Putamen (tissue), 1 donor: Measurements from ENCODE around the gene UBA52.
"Not testable (repeated sequence)": the region's sequence is repeated elsewhere in the genome, so short reads cannot be mapped to it uniquely, and the experiment has no call there.

Experiments
- DNase-seq: peaks from one replicate; pipeline ENCODE4 v3.0.0-alpha.2; 2016; ENCODE audit warnings: low spot score

UBA52 gene

DNA sequence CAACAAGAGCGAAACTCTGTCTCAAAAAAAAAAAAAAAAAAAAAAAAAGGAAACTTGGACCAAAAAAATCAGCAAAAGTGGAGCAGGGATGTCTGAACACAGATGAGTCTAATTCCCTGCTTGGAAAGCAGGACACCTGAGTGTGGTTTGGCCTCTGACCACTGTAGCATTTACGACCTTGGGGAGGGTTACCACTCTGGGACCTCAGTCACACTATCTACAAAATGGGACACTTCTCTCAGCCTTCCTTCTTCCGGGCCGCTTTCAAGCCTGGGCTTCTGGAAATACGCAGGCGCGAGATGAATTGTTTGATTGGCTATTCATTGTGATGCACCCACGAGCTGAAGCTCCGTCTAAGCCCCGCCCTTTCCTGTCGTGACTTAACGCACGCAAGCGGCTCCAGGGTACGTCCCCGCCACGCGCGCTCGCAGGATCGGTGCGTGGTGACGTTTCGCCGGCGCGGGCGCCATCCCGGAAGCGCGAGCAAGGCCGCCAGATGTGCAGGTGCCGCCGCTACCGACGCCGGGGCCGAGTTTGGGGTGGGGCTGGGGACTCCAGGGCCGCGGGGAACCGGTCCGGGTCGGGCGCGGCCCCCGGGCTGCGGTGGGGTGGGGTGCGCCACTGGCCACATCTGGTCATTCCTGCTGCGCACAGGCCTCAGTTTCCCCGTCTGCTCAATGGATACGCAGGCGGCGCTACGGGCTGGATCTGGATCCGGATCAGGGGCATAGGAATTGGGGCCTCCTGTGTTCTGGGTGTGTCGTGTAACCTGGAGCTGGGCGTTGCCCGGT lies 14.1 kb upstream of the UBA52 start, which contains the start of gene KXD1:
TSS of gene KXD1 (plus strand) at position 460 of the 791 bp plus-strand sequence. CDS start 4,187 bp downstream, outside the sequence.
- peak; percentile 98 for DNase-seq

DNA sequence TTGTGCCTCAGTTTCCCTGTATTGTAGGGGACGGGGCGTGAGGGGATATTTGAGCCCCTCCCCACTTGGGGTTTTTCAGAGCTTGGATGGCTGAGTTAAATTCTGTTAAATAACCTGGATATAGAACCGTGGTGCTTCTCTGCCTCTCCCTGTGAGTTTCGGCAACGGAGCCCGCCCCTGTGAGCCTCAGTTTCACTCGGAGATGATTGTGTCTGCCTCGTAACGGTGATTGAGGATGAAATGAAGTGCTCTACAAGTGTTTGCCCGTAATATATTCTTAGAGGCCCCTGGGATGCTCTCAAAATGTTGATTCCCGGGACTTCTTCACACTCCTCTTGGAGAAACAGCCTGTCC lies 13.5 kb upstream of the UBA52 start:
- DNase-seq = no peak

DNA sequence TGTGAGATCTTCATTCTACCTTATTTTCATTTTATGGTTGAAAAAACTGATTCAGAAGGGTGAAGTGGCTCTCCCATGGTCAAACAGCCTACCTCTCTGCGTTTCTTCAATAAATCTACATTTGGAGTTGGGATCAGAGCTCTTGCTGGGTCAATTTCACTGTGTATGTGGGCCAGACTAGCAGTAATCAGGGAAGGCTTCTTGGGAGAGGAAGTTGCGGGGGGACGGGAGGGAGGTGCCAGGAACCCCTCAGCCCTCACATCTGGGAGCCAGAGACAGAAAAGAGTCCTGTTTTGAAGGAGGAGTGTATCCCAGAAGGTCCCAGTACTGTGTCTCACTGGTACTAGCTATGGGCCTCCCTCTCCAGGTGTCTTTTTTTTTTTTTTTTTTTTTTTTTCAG lies 13.1 kb upstream of the UBA52 start:
- DNase-seq = no peak

DNA sequence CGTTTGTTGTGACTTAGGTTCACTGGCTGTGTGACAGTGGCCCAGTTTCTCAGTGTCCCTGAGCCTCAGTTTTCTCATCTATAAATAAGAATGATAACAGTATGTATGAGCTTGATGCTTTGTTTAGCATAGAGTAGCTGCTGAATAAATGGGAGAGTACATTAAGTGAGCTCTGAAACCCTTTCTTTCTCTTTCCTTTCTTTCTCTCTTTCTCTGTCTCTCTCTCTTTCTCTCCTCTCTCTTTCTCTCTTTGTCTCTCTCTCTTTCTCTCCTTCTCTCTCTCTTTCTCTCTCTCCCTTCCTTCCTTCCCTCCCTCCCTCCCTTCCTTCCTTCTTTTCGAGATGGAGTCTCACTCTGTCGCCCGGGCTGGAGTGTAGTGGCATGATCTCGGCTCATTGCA lies 12.0 kb upstream of the UBA52 start:
- DNase-seq = no peak

DNA sequence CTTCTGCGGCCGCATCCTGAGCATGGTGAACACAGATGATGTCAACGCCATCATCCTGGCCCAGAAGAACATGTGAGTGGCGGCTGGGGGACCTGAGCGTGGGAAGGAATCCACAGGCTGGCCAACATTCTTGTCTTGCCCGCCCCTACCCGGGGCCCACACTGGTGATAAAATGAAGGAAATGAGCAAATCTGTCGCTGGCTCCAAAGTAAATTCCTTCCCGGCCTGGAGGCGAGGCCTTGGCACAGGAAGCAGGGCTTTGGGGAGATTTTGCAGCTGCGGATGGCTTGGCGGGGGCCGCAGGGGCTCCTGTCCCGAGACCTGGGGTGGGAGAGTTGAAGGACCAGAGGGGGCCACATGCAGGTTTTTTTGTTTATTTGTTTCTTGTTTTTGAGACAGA lies 9.6 kb upstream of the UBA52 start:
- DNase-seq = no peak

DNA sequence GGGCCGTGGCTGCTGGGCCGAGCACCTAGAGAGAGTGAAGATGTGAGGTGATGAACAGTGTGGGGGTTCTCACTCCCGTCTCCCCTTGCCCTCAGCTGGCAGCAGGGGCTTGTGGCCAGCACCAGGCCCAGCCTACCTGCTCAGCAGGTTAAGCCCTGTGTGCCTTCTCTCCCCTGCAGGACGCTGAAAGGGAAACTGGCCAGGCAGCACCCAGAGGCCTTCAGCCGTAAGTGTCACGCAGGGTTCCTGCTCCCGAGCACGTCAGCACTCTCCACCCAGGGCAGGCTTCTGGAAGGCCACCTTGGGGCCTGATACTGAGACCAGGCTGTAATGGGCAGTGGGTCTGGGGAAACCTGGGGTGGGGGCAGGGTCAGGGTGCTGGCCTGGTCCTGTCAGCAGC lies 4.7 kb upstream of the UBA52 start:
- no peak for DNase-seq

DNA sequence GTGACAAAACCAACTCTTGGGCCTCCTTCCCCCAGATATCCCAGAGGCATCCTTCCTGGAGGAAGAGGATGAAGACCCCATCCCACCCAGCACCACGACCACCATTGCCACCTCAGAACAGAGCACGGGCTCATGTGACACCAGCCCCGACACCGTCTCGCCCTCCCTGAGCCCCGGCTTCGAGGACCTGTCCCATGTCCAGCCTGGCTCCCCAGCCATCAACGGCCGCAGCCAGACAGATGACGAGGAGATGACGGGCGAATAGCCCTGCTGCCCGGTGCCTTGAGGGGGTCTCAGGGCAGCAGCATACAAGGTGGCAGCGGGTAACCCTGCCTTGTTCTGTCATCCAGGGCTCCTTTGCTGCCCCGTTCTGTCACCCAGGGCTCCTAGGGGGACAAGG lies 3.3 kb upstream of the UBA52 start:
- DNase-seq = no peak

DNA sequence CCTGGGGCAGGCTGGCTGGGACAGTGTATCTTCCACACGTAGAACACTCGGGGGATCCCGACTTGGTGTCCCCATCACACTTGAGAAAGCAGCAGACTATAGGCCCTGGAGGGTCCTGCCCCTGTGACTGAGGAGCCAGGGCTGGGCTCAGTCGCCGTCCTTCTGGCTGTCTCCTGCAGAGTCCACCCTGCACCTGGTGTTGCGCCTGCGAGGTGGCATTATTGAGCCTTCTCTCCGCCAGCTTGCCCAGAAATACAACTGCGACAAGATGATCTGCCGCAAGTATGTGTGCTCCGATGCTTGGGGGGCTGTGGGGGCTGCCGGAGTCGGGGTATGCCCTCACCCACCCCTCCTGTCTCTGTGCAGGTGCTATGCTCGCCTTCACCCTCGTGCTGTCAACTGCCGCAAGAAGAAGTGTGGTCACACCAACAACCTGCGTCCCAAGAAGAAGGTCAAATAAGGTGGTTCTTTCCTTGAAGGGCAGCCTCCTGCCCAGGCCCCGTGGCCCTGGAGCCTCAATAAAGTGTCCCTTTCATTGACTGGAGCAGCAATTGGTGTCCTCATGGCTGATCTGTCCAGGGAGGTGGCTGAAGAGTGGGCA lies 3.1 kb downstream of the UBA52 start:
- DNase-seq = no peak

DNA sequence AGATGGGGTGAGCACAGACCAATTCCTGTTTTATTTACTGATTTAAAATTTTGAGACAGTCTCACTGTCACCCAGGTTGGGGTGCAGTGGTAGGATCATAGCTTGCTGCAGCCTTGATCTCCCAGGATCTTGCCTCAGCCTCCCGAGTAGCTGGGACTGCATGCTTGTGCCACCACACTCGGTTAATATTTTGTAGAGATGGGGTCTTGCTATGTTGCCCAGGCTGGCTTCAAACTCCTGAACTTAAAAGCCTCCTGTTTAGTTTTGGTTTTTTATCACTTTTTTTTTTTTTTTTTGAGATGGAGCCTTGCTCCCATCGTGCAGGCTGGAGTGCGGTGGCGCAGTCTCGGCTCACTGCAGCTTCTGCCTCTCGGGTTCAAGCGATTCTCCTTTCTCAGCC lies 4.7 kb downstream of the UBA52 start:
- no peak for DNase-seq

DNA sequence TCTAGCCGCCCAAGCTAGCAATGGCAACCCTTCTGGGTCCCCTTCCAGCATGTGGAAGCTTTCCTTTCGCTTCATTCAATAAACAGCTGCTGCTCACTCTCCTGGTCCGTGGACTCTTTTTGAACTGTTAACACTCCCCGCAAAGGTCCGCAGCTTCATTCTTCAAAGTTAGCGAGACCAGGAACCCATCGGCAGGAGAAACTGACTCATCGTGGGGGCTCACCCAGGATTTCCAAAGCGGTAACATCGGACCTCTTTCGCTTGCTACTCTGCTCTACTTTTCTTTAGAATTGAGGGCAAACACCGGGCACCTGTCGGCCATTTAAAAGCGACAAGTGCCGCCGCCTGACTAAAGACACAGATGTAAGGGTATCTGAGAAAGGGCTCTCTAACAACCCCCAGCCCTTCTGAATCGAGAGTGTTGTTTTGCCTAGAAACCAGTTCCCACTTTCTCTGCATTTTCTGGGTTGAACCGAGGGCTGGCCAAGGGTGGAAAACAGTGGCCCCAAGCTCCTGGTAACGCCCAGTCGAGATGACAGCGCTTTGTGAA lies 5.8 kb downstream of the UBA52 start:
- DNase-seq = no peak

DNA sequence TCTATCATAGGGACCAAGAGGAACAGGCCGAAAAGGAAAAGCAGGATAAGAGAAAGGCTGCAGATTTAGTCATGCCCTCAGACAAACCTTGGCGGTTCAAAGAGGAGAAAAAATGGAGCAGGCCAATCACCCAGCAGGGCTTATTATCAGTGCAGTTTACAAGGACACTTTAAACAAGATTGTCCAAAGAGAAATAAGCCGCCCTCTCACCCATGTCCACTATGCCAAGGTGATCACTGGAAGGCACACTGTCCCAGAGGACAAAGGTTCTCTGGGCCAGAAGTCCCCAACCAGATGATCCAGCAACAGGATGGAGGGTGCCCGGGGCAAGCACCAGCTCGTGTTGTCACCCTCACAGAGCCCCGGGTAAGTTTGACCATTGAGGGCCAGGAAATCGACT lies 8.7 kb downstream of the UBA52 start:
- DNase-seq = no peak

DNA sequence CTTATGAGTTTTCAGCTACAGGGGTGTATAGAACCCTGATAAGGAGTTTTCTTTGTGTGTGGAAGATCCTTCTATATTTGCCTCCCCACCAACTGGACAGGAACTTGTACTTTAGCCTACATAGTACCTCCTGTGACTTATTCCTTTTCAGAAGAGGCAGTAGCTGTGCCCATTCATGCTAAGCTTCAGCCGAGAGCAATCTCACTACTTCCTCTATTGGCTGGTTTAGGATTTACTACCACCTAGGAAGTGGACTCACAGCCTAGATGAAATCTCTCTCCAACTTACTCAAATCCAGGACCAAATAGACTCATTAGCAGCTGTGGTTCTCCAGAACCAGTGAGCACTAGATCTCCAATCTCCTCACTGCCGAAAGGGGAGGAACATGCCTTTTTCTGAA lies 14.6 kb downstream of the UBA52 start:
- no peak for DNase-seq

DNA sequence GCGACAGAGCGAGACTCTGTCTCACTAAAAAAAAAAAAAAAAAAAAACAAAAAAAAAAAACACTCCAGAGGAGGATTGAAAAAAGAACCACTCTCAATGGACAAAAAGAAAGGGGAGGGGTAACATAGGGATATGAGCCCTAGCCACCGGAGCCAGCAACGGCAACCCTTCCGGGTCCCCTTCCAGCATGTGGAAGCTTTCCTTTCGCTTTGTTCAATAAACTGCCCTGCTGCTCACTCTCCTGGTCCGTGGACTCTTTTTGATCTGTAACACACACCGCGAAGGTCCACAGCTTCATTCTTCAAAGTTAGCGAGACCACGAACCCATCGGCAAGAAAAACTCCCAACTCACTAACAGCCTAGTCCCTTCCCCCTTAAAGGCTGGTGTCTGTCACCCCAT lies 15.9 kb downstream of the UBA52 start:
- no peak for DNase-seq

DNA sequence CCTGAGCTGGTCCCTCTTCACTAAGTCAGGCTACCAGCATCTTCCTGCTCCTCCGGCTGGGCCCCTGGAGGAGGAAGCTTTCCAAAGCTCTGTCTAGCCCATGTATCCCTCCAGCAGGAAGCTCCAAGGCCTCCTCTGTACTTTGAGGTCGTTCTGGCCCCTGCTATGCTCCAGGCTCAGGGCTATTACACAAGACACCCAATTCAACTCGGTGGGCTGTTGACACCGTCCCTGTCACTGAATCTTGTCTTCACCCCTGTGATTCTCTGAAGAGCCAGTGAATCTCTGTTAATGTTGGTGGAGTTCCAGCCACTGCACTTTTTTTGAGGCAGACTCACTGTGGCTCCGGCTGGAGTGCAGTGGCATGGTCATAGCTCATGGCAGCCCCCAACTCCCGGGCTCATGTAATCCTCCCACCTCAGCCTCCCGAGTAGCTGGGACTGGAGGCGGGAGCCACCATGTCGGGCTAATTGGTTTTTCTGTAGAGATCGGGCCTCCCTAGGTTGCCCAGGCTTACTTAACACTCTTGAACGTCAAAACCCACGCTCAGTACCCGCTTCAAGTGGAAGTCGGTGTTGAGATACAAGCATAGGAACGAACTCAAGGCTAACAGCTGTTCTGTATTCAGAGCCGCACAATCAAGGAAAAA lies 16.4 kb downstream of the UBA52 start:
- DNase-seq = no peak

DNA sequence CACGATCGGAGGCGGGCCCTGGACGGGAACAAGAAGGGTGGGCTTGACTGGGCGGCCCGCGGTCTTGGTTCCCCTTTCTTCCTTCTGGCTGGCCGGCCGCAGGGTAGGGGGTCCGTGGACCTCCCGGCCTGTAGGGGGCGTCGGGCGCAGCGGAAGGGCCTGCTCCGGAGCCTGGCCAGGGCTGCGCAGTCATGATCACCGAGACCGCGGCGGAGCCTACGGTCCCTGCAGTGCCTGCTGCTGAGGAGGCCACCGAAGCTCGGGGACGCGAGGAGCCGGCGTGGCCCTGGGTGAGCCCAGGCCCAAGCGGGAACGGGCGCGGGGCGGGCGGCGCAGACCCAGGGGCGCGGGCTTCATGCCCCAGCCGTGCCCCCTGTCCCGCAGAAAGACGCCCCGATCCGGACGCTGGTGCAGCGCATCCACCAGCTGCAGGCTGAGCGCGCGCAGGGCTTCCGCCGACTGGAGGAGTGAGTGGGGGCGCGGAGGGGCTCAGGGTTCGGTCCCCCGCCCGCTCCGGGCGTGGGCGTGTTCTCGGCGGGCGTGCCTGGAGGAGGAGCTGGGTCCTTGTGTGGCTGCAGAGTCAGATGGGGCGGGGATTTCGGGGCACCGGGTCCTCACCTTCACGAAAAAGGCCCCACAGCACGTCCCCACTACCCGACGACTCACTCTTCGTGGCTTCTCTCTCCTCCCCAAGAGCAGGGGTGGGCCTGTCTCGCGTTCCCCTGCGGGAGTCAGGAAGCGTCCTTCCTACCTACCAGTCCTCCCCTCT lies 17.1 kb downstream of the UBA52 start, which contains the start of gene REX1BD:
TSS of gene REX1BD (plus strand) at position 188 of the 769 bp plus-strand sequence. CDS start at position 192, 4 bp downstream.
- DNase-seq = peak; percentile 78

DNA sequence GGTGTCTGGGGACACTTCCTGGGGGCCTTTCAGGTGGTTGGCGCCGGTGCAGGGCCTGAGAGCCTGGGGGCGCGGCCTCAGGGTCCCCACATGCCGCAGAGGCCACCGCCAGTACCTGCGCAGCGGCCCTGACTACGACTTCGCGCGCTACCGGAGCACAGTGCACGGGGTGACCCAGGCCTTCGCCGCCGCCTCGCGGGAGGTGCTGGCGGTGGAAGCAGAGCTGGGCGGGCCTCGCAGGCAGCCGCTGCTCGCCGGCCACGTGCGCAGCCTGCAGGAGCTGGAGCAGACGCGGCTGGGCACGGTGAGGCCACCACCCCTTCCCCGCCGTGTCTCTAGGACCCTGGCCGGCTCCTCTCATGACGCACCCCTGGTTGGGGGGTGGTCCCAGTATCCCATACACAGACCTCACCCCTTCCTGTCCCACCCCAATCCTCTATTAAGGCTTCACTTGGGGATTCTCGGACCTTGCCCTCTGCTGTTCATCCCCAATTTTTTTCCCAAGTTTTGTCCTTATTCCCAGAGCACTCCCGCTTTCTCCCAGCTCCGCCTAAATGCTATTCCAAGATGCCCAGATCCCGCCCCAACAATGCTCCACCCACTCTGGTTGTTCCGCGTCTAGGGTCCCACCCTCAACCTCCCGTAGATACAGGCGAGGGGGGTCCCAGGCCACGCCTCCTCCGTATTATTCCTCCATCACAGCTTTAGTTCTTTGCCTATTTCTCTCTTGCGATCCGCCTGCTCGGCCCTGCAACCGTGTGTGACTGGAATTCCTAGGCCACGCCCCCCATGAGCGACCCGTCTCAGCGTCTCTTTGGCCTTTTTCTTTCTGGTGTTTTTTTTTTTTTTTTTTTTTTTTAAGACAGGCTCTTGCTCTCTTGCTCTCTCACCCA lies 18.0 kb downstream of the UBA52 start:
- DNase-seq = no peak

DNA sequence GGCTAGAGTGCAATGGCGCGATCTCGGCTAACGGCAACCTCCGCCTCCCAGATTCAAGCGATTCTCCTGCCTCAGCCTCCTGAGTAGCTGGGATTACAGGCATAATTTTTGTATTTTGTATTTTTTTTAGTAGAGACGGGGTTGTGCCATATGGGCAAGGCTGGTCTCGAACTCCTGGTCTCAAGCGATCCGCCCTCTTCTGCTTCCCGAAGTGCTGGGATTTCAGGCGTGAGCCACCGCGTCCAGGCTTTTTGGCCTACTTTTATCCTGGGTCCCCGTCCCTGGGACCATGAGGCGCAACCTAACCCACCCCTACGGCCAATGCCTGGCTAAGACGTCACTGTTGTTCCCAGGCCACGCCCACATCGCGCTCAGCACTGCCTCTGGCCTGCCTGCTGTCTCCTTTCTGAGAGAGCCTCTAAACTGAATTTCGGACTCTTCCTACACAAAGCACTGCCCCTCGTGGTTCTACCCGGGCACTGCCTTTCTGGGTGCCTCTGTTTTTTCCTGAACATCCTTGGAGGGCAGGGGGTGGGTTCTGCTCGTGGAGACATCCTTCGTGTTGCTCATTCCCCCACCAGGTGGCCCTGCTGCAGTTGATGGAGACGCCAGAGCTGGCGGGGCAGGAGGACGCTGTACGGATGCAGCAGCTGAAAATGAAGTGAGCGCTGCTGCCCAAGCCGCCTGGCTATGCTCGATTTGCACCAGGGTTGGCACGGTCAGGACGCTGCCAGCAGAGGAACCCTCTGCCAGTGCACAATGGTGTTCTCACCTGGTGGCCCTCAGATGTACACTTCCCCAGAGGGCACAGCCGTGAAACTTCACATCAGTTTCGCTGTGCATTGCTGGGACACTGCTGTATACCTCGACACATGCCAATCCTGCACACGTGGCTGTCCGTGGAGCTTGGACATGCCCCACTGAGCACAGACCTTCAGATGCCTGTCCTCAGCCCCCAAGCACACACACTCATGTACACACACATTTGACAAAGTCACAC lies 18.9 kb downstream of the UBA52 start:
- DNase-seq = peak; percentile 87

DNA sequence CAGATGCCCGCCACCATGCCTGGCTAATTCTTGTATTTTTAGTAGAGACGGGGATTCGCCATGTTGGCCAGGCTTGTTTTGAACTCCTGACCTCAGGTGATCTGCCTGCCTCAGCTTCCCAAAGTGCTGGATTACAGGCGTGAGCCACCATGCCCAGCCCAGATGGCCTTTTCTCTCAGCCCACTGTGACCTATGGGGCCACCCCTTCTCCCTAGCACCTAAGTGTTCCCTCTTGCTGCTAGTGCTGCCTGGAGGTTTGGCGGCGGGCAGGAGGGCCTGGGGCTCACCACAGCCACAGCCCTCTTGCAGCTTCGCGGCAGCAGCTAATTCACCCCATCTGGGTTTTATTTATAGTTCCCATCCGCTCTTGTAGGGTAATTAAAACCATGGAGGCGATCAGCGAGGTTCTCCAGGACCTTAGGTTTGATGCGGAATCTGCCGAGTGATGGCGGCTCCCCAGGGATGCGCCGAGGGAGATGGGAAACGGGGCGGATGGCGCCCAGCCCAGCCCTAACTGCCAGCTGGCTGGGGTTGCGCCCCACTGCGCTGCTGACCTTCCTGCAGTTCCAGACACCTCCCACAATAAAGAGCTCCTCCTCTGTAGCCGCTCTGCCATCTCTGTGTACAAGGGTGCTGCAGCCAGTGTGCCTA lies 20.2 kb downstream of the UBA52 start:
- no peak for DNase-seq

DNA sequence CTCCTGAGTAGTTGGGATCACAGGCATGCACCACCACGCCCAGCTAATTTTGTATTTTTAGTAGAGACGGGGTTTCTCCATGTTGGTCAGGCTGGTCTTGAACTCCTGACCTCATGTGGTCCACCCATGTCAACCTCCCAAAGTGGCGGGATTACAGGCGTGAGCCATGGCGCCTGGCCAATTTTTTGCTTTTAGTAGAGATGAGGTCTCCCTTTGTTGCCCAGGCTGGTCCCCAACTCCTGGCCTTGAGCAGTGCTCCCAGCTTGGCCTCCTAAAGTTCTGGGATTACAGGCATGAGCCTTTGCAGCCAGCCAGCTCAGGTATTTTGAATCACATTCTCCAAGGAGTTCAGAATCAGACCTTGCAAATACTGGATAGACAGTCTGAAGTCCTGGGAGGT lies 21.1 kb downstream of the UBA52 start:
- DNase-seq = not testable (repeated sequence)
